ENCODE results near the gene CD14.
"Not testable (repeated sequence)": the region's sequence is repeated elsewhere in the genome, so short reads cannot be mapped to it uniquely, and the experiment has no call there.

Gene CD14

DNA sequence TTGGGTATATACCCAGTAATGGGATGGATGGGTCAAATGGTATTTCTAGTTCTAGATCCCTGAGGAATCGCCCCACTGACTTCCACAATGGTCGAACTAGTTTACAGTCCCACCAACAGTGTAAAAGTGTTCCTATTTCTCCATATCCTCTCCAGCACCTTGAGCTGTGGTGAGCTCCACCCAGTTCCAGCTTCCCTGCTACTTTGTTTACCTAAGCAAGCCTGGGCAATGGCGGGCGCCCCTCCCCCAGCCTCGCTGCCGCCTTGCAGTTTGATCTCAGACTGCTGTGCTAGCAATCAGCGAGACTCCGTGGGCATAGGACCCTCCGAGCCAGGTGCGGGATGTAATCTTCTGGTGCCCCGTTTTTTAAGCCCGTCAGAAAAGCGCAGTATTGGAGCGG lies 39.9 kb downstream of the CD14 start:
- DNase-seq, result not testable (repeated sequence)

DNA sequence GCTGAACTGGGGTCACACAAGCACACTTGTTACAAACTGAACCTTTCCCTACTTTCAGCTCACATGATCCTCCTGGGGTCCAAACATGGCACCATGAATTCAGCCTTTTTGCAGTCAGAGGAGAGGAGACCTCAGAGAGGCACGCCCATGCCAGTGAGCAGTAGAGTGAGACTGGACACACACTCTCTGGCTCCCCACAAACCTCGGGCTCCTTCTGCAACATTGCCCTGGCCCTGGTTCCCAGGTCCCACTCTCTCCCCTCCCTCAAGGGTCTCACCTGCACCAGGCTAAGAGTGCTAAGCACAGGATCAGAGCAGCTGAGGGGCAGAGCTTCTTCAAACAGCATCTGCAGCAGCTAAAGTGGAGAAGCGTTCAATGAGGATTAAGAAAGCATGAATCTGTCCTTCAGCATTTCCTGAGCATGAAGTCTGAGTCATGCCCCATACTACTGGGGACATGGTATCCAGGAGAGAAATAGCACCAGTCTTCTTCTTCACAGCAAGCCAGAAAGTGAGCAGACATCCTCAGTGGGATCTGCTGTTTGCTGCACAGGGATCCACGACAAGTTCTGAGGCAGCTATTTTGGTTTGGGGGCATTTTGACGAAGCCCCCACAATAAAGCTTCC lies 41.1 kb downstream of the CD14 start:
- DNase-seq, result no peak

DNA sequence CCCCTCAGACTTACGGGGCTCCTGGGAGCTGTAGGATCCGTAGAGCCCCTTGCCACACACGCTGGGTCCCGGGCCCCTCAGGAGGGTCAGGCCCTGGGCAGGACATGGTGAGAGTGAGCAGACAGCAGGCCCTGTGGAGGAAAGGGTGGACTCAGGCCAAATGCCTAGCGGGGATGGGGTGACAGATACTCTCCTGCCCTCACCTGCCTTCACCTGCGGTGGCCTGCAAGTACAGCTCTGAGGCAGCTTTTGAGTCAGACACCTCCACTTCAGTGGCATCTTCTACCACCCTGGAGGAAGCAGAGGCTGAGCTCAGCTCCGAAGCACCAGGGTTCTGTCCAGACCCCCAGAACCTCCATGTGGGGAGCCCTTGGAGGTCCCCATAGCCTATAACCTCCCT lies 42.1 kb downstream of the CD14 start:
- DNase-seq, result no peak

DNA sequence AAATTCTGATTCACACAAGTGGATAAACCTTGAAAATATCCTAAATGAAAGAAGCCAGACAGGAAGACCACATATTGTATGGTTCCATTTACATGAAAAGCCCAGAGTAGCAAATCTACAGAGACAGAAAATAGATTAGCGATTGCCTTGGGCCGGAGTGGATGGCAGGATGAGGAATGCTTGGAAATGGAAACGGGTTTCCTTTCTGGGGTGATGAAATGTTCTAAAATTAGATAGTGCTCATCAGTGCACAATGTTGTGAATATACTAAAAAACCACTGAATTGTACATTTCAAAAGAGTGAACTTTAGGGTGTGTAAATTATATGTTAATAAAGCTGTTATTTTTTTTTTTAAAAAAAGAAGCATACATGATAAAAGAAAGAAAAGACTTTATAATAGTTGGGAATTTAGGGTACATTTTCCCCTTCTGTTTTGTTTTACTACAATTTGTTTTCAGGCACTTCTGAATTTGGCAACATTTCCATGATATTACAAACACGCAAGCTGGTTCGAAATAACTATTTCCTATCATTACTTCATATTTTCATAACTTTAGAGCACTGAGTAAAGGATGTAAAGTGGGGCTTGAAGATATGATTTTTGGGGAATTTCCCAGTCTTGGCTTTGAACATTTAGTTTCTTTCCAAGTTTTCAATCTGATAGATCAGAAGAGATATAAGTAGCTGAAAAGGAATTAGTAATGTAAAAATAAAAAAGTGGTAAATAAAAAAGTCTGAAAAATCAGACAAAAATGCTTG lies 44.5 kb downstream of the CD14 start:
- DNase-seq, result no peak

DNA sequence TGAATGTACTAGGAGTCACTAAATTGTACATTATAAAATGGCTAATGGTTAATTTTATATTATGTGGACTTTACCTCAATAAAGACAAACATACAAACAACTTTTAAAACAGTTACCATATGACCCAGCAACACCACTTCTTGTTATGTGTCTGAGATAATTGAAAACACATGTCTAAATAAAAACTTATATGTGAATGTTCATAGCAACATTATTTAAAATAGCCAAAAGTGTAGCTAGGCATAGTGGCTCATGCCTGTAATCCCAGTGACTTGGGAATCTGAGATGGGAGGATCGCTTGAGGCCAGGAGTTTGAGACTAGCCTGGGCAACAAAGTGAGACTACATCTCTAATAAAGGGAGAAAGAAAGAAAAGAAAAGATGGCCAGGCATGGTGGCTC lies 45.5 kb downstream of the CD14 start:
- no peak for DNase-seq
